Measurements from ENCODE around the gene SIL1. TPM values are rescaled to one million over a fixed set of nuclear protein-coding genes. Genes with fewer than 3 reads are reported as not detected.
A peak's percentile ranks its signal among the peaks of the same experiment; 100 is the strongest.

Gene SIL1
- polyA plus RNA-seq, 4 donors: 21.6 to 68.2 (median 35.4) TPM

DNA sequence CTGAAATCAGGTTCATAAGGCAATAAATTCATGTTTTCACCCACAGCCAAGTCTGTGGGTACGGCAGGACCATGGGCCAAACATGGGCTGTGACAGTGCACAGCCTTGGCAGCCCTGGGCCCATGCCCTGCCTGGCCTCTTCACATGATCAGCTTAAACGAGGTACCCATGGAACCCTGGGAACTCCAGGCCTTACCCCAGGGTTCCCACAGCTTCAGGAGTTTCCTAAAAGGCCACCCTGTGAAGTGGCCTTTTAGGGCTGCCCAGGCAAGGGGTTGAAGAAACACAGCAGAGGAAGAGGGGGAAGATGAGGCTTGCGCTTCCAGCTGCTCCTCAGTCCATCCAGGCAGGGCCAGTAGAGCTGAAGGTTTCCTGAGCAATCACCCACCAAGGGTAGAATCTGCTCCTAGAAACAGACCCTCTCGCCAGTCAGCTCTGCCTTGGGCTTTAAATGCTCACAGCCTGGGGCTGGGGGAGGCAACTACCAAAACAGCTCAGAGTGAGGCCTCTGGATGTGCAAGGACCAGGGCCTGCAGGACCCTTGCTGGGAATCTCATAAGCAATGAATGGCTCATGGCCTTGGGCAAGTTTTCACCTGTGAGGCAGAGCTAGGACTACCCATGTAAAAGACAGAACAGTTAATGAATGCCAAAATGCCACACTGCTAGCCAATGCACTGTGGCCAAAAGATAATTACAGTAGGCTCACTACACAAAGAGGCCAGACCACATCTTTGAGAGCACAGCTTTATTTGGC lies 243.7 kb downstream of the SIL1 start:
- H3K9me3 ChIP-seq (ENCODE audit: control insufficient read depth in 2 of 2, insufficient read depth in 1 of 2, low read depth in 1 of 2, low read length in 1 of 2): no peaks in the 10 kb centered on the region
- H3K36me3 ChIP-seq (ENCODE audit: control insufficient read depth in 3 of 3, insufficient read depth in 2 of 3, low read depth in 1 of 3, low read length in 3 of 3): peaks cover 0 to 43% (median 0%) of the 10 kb centered on the region in 3 donors
- H3K27ac ChIP-seq (ENCODE audit: low read depth in 1 of 3, low read length in 2 of 3): peak overlapping the region in 2 of 3 donors; percentile 4 to 65
- DNase-seq: no peak
- peaks cover 3 to 27% (median 9%) of the 10 kb centered on the region in 3 donors for H3K4me1 ChIP-seq (ENCODE audit: control insufficient read depth in 3 of 3, insufficient read depth in 2 of 3, low read depth in 1 of 3, low read length in 2 of 3)
- FAIRE-seq: no peak
- H3K4me3 ChIP-seq (ENCODE audit: low read depth in 1 of 3, low read length in 3 of 3): no peak overlapping the region
- whole genome bisulfite sequencing, 3 donors: 71 to 83% (median 81%) methylated on average over 4 of the region's 4 CpGs
- no peaks in the 10 kb centered on the region for H3K27me3 ChIP-seq (ENCODE audit: control insufficient read depth in 3 of 3, insufficient read depth in 3 of 3, low read length in 3 of 3)

DNA sequence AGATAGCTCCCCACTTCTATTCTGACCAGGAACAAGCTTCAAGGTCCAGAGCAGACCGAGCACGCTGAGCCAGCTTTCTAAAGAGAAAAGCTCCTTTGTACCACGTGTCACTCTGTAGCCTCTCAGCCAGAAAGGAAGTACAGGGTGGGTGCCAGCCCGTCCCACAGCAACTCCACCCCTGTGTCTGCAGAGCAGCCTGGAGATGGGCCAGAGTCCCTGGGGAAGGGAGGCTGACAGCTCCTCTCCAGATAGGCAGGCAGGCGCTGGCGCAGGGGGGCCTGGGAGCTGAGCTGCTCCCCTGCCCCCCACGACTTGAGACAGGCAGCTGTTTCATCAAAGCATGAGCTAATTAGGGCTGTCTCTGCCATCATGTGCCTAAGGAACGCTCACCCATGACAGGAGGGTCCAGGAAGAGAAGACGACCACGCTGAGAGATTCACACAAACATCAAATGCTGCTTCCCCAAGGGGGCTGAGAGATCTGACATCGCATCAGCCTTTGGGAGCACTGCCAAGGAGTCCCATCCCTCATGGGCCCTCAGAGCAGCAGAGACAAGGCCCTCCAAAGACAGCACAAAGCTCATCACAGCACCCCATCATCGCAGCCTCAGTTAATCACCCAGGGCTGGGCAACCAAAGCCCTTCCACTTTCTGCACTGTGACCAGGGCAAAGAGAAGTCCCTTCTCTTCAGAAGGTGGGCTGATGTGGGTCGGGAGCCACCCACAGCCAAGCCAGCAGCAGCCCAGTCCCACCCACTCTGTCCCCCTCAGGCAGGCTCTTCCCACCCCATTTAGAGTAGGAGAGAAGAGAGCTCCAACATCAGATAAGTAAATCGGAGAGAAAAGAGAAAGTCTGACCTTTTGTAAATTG lies 244.5 kb downstream of the SIL1 start:
- Histone ChIP-seq H3K27ac (ENCODE audit: low read depth in 1 of 3, low read length in 2 of 3) (peak overlapping the region in 2 of 3 donors; percentile 4 to 21), H3K4me1 (ENCODE audit: control insufficient read depth in 3 of 3, insufficient read depth in 2 of 3, low read depth in 1 of 3, low read length in 2 of 3) (peaks cover 3 to 27% (median 9%) of the 10 kb centered on the region in 3 donors), H3K36me3 (ENCODE audit: control insufficient read depth in 3 of 3, insufficient read depth in 2 of 3, low read depth in 1 of 3, low read length in 3 of 3) (peaks cover 0 to 51% (median 0%) of the 10 kb centered on the region in 3 donors), H3K4me3 (ENCODE audit: low read depth in 1 of 3, low read length in 3 of 3) (no peak overlapping the region), H3K9me3 (ENCODE audit: control insufficient read depth in 2 of 2, insufficient read depth in 1 of 2, low read depth in 1 of 2, low read length in 1 of 2) (no peaks in the 10 kb centered on the region), H3K27me3 (ENCODE audit: control insufficient read depth in 3 of 3, insufficient read depth in 3 of 3, low read length in 3 of 3) (no peaks in the 10 kb centered on the region)
- DNase-seq (peak; percentile 70 to 77), FAIRE-seq (no peak)
- 28 to 37% (median 32%) methylated on average over 14 of the region's 14 CpGs for WGBS, 3 donors

DNA sequence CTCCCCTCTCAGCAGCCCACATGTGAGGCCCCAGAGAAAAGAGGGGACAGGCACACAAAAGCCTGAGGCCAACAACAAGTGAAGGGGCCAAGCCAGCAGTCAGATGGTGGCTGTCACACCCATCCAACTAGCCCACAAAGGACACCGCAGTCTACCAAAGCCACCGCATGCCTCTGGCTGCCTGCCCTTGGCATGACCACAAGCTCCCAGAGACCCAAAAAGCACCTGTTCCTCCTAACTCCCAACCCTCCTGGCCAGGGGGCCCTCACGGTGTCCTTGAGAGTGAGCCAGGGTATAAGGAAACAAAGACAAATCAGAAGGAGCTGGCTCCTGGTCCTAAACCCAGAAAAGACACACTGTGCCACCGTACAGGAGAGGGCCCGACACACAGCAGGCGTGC lies 245.2 kb downstream of the SIL1 start:
- Histone ChIP-seq H3K27me3 (ENCODE audit: control insufficient read depth in 3 of 3, insufficient read depth in 3 of 3, low read length in 3 of 3) (no peaks in the 10 kb centered on the region), H3K9me3 (ENCODE audit: control insufficient read depth in 2 of 2, insufficient read depth in 1 of 2, low read depth in 1 of 2, low read length in 1 of 2) (no peaks in the 10 kb centered on the region), H3K27ac (ENCODE audit: low read depth in 1 of 3, low read length in 2 of 3) (peak overlapping the region in 2 of 3 donors; percentile 4 to 21), H3K4me3 (ENCODE audit: low read depth in 1 of 3, low read length in 3 of 3) (no peak overlapping the region), H3K4me1 (ENCODE audit: control insufficient read depth in 3 of 3, insufficient read depth in 2 of 3, low read depth in 1 of 3, low read length in 2 of 3) (peaks cover 3 to 27% (median 9%) of the 10 kb centered on the region in 3 donors), H3K36me3 (ENCODE audit: control insufficient read depth in 3 of 3, insufficient read depth in 2 of 3, low read depth in 1 of 3, low read length in 3 of 3) (peaks cover 0 to 57% (median 0%) of the 10 kb centered on the region in 3 donors)
- 9 to 24% (median 16%) methylated on average over 6 of the region's 6 CpGs for WGBS, 3 donors
- DNase-seq: no peak
- no peak for FAIRE-seq

DNA sequence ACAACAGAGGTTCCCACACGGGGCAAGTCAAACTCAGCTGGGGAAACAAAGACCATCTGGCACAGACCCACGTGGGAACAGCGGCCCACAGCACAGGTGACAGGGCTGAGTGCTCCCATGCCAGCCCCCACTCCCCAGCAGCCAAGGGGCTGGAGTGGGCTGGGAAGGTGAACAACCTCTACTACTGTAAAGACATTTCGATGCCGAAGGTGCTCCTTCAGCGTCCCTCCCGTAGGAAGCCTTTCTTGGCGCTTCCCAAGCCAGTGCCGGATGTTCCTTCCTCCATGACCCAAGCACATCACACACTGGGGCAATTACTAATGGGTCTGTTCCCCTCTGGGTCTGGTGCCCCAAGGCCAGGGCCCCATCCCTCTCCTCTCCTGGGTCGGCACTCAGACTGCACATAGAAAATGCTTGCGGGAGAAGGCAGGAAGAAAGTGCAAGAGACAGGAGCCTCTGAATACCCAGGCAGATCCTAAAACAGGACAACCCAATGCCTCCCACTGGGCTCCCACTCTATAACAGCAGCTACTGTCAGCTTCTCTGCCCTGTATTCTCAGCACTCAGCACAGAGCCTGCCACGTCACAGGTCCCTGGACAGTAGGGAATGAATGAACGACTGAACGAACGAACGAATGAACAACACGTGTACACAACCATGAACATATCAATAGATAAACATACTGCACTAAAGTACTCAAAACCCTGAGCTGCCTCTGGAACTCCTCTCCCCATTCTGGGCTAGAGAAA lies 246.0 kb downstream of the SIL1 start:
- Histone ChIP-seq H3K27me3 (ENCODE audit: control insufficient read depth in 3 of 3, insufficient read depth in 3 of 3, low read length in 3 of 3) (no peaks in the 10 kb centered on the region), H3K4me3 (ENCODE audit: low read depth in 1 of 3, low read length in 3 of 3) (no peak overlapping the region), H3K9me3 (ENCODE audit: control insufficient read depth in 2 of 2, insufficient read depth in 1 of 2, low read depth in 1 of 2, low read length in 1 of 2) (no peaks in the 10 kb centered on the region), H3K4me1 (ENCODE audit: control insufficient read depth in 3 of 3, insufficient read depth in 2 of 3, low read depth in 1 of 3, low read length in 2 of 3) (peaks cover 3 to 27% (median 9%) of the 10 kb centered on the region in 3 donors), H3K27ac (ENCODE audit: low read depth in 1 of 3, low read length in 2 of 3) (no peak overlapping the region), H3K36me3 (ENCODE audit: control insufficient read depth in 3 of 3, insufficient read depth in 2 of 3, low read depth in 1 of 3, low read length in 3 of 3) (peaks cover 0 to 65% (median 0%) of the 10 kb centered on the region in 3 donors)
- WGBS, 3 donors: 85 to 89% (median 87%) methylated on average over 17 of the region's 17 CpGs
- DNase-seq (no peak), FAIRE-seq (no peak)

DNA sequence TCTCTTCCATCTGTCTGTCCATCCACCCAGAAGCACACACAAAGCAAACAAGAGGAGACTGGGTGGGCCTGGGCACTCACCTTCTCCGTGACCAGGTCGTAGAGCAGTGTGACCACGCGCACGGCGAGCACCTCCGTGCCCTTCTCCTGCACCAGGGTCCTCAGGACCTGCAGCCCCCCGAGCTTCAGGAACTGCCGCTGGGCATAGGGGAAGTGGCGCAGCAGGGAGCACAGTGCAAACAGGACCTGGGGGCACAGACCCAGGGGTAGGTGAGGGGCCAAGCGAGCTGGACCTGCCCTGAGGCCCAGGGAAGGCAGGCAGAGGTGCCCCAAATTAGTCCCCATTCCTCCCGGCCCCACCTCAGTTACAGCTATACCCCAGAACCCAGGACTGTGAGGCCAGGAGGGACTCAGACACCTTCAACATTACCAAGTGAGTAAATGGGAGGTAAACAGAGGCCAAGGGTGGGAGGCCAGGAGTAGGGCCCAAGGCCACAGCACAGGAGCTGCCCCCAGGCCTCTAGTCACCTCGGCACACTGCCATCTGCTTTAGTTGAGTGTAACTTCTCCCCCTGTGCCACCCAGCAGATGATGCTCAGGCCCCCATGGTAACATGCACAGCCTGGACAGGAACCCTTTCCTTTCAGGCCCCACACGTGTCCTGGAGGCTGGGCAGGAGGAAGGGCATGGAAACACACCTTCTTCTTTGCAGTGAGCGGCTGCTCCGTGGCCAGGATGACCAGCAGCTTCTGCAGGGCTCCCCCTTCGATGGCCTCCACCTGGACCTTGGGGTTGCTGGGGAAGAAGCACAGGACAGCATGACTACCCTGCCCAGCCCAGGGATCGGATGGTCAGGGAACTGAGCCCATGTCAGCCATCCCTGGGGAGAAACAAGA lies 246.8 kb downstream of the SIL1 start:
- peaks cover 3 to 27% (median 9%) of the 10 kb centered on the region in 3 donors for H3K4me1 ChIP-seq (ENCODE audit: control insufficient read depth in 3 of 3, insufficient read depth in 2 of 3, low read depth in 1 of 3, low read length in 2 of 3)
- DNase-seq (no peak), FAIRE-seq (no peak)
- H3K9me3 ChIP-seq (ENCODE audit: control insufficient read depth in 2 of 2, insufficient read depth in 1 of 2, low read depth in 1 of 2, low read length in 1 of 2): no peaks in the 10 kb centered on the region
- WGBS, 3 donors: 92 to 95% (median 94%) methylated on average over 18 of the region's 18 CpGs
- H3K4me3 ChIP-seq (ENCODE audit: low read depth in 1 of 3, low read length in 3 of 3): no peak overlapping the region
- H3K36me3 ChIP-seq (ENCODE audit: control insufficient read depth in 3 of 3, insufficient read depth in 2 of 3, low read depth in 1 of 3, low read length in 3 of 3): peaks cover 0 to 74% (median 4%) of the 10 kb centered on the region in 3 donors
- no peaks in the 10 kb centered on the region for H3K27me3 ChIP-seq (ENCODE audit: control insufficient read depth in 3 of 3, insufficient read depth in 3 of 3, low read length in 3 of 3)
- no peak overlapping the region for H3K27ac ChIP-seq (ENCODE audit: low read depth in 1 of 3, low read length in 2 of 3)

DNA sequence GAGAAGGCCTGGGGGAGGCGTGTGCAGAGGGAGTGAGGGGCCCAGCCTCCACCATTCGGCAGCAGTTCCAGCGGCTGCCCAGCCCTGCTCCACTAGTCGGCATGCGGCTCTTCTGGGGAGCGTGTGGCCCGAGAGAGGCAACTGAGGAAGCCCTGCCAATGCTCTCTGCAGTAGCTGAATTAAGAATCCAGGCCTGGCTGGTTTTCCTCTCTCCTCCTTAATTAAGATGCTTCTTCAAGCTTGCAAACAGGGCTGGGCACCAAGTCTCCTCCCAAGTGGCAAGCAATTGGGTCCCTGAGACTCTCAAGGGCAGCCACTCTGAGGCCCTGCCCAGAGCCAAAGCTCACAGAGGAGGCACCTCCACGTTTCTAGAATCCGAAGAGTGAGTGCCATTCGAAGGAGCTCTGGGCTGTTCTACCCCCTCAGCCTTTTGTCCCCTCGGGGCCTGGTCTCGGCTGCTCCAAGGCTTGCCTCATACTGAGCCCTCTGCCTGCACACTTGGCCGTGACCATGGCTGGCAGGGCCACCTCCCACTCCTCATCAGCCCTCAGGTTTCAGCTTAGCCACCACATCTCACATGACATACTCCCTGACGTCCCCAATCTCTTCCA lies 247.6 kb downstream of the SIL1 start:
- H3K9me3 ChIP-seq (ENCODE audit: control insufficient read depth in 2 of 2, insufficient read depth in 1 of 2, low read depth in 1 of 2, low read length in 1 of 2): no peaks in the 10 kb centered on the region

DNA sequence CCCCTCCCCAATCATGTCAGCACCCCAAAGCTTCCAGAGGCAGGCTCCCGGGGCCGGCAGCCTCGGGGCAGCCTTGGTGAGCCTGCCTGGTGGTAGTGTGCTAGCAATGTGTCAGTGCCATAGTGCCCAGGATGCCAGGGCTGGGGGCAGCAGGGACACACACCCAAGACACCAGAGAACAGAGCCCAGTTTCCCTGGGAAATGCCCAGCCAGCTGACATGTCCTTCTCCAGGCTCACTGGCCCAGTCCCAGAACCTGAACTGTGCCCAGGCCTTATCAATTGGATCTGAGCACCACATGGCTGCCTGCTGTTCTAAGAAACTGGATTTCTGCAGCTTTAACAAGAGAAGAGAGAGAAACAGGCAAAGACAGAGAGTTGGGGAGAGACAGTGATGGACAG lies 248.2 kb downstream of the SIL1 start:
- Histone ChIP-seq H3K27me3 (ENCODE audit: control insufficient read depth in 3 of 3, insufficient read depth in 3 of 3, low read length in 3 of 3) (no peaks in the 10 kb centered on the region), H3K36me3 (ENCODE audit: control insufficient read depth in 3 of 3, insufficient read depth in 2 of 3, low read depth in 1 of 3, low read length in 3 of 3) (peaks cover 2 to 80% (median 4%) of the 10 kb centered on the region in 3 donors), H3K9me3 (ENCODE audit: control insufficient read depth in 2 of 2, insufficient read depth in 1 of 2, low read depth in 1 of 2, low read length in 1 of 2) (no peaks in the 10 kb centered on the region), H3K4me3 (ENCODE audit: low read depth in 1 of 3, low read length in 3 of 3) (no peak overlapping the region), H3K4me1 (ENCODE audit: control insufficient read depth in 3 of 3, insufficient read depth in 2 of 3, low read depth in 1 of 3, low read length in 2 of 3) (peaks cover 3 to 18% (median 9%) of the 10 kb centered on the region in 3 donors), H3K27ac (ENCODE audit: low read depth in 1 of 3, low read length in 2 of 3) (no peak overlapping the region)
- DNase-seq: no peak
- WGBS, 3 donors: 88 to 95% (median 88%) methylated on average over 3 of the region's 3 CpGs
- FAIRE-seq: no peak

More for the DNA sequence above, 247.6 kb downstream of the SIL1 start:
- Histone ChIP-seq H3K4me3 (ENCODE audit: low read depth in 1 of 3, low read length in 3 of 3) (no peak overlapping the region), H3K27ac (ENCODE audit: low read depth in 1 of 3, low read length in 2 of 3) (no peak overlapping the region), H3K27me3 (ENCODE audit: control insufficient read depth in 3 of 3, insufficient read depth in 3 of 3, low read length in 3 of 3) (no peaks in the 10 kb centered on the region), H3K4me1 (ENCODE audit: control insufficient read depth in 3 of 3, insufficient read depth in 2 of 3, low read depth in 1 of 3, low read length in 2 of 3) (peaks cover 3 to 24% (median 9%) of the 10 kb centered on the region in 3 donors), H3K36me3 (ENCODE audit: control insufficient read depth in 3 of 3, insufficient read depth in 2 of 3, low read depth in 1 of 3, low read length in 3 of 3) (peaks cover 0 to 77% (median 4%) of the 10 kb centered on the region in 3 donors)
- FAIRE-seq (no peak), DNase-seq (no peak)
- WGBS, 3 donors: 85 to 90% (median 89%) methylated on average over 14 of the region's 14 CpGs
